Globus pallidus (tissue), 1 donor: ENCODE data around the gene FCHSD1.

ENCODE experiments used
- DNase-seq: peaks from one replicate; pipeline ENCODE4 v3.0.0-alpha.2; 2015; ENCODE audit warnings: low spot score

The FCHSD1 gene

DNA sequence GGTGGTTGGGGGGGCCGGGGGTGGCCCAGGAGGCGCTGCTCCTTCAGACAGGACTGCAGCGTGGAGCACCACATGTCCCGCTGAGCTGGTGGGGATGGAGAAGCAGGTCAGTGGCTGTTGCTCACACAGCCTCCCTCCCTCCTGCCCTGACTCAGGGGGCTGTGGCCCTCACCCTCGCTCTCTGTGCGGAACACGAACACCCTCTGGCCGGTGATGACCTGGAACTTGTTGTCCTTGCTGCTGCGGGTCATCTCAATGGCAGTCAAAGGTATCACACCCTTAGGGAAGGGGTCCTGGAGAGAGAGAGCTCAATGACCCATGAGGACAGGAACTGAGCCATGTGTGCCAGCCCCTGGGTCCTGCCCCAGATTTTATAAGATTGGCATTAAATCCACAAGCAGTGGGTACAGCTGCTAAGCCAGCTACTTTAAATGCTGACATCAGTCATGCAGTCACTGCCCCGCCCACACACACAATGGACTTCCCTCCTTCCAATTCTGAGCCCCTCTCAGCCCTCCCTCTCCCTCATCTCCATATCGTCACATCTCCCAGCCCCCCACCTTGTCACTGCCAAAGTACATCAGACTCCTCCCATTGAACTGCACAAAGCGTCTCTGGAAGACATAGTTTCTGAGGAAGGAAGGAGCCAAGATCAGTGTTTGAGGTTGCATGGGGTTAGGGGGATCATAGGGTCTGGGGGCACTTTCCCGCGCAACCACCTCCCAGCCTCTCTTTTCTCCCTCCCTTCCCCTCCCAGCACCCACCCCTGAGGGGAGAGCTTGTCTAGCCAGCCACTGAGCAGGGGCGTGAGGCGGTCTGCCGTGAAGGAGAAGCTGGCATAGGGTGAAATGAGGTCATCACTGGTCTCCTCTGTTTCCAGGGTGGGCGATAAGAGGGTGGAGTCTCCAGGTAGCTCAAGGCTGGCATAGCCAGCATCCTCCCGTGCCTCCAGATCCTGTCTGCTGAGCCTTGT, 21.9 kb upstream of the FCHSD1 start:
- DNase-seq = peak; percentile 57

DNA sequence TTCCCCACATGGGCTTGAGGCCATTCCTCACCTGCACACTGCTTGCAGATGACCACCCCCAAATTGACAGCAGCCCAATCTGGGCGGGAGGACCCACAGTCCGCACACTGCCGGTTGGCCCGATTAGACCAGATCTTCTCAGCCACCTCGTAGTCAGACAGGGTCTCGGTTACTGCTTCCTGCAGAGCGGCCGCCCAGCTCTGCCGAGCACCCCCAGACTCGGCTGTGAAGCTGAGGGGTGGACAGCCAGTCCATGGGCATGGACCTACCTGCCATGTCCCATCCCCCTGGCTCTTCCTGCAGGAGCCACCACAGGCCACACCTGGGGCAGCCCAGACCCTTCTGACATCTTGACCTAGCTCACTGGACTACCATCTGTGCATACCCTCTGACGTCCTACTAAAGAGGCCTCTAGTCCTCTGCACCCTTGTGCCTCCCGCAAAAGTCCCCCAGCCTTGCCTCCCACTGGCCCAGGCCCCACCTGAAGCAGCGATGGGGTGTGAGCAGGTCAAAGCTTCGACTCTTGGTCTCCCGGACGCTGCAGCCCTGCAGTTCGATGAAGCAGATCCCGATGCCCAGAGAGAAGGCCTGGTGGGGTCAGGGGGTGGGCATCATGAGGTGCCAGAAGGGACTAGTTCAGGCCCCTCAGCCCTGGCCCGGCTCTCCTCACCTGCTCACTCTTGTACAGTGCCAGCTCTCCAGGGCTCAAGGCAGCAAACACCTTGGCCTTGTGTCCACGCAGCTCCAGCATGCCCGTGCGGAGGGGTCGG, 21.0 kb upstream of the FCHSD1 start:
- no peak for DNase-seq

DNA sequence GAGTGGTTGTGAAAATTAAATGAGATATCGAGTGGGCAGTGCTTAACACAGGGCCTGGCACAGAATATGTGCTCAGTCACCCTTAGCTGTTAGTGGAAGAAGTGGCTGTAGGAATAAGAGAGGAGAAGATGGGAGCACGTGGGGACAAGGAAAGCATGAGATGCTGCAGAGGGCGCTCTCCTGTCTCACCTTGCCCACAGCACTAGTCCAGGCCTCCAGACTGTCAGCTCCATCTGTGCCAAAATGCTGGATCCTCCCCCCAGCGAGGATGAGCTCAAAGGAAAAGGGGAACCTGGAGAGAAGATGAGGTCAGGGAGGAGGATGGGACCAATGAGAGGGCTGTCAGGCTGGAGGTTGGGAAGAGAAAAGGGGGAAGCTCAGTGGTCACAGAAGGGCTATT, 18.3 kb upstream of the FCHSD1 start:
- no peak for DNase-seq

DNA sequence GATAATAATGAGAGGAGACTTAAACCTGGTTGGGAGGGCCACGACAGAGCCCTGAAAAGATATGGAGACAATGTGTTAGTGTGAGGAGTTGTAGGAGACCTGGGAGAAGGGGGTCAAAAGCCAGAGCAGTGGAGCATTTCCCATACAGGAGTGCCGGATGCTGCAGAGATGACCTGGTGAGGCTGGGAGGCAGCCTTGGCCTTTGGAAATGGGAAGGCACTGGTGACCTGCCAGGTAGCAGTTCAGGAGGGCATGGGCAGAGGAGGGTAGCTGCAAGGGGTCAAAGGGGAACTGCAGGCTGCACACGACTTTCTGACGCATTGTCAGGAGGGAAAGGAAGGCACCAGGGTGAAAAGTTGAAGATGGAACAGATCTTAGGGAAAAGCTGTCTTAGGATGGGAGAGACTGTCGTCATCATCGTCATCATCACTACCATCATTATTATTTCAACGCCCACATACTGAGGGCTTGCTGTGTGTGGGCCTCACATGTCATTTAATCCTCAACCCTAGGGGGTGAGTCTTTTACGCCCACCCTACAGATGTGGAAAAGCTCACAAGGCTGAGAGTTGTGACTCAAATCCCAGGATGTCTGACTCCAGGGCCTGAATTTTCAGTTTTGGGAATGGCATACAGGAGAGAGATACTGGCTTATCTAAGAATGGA, 17.5 kb upstream of the FCHSD1 start:
- no peak for DNase-seq

DNA sequence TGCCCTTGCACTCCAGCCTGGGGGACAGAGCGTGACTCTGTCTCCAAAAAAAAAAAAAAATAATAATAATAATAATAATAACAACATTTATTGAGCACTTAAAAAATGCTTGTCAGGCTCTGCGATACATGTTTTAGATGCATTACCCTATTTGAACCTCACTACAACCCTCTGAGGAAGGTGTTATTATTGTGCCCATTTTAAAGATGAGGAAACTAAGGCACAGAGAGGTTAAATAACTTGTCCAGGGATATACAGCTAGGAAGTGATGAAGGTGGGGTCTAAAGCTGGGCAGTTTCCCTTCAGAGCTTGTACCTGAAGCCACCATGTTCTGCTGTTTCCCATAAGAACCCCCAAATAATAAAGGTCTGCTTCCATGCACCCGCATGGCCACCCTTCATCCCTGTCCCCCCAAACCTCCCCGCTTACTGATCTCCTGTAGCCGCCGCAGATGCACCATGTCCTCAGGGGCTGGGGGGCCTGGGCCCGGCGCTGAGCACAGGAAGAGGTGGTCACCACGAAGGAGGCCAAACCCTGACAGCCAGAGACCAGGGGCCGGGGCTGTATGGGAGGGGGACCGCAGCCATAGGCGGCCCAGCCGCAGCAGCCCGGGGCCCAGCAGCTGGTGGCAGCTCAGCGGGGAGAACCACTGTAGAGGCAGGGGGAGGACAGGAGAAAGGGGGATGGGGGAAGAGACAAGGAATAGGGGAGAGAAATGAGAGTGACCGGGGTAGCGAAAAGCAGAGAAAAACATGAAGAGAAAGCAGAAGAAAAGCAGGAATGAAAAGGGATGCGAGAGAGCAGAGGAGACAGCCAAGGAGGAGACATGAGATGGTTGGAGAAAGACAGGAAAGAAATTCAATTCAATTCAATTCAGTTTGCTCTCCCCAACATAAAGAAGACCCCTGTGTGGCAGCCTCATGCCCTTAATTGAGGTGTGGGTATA, 15.1 kb upstream of the FCHSD1 start:
- no peak for DNase-seq

DNA sequence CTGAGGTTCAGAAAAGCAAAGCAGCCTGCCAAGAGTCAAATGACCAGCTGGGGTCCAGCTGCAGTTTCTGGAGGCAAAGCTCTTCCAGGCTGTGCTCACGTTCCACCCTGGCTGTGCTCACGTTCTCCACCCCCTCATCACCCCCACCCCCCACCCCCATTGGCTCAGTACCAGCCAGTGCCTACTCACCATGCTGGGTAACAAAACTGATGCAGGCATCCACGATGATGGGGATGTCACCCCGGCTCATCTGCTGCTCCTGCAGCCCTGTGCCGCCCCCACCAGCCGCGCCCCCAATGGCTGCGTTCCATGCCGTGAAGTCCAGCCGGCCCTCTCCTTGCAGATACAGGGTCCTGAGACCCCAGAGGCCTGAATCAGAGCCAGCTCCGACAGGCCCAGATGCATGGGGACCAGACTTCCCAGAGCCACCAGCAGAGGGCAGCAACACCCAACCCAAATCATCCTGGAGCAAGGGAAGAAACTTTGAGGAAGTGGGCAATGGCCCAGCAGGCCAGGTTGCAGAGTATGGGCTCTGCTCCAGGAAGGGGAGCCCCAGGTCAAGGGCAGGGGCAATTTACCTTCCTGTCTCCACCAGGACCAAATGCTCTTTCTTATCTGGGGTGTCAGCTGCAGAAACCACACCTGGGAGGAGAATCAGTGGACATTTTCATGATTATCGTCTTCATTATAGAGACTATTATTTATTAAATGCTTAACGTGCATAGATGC, 13.7 kb upstream of the FCHSD1 start:
- peak; percentile 59 for DNase-seq

DNA sequence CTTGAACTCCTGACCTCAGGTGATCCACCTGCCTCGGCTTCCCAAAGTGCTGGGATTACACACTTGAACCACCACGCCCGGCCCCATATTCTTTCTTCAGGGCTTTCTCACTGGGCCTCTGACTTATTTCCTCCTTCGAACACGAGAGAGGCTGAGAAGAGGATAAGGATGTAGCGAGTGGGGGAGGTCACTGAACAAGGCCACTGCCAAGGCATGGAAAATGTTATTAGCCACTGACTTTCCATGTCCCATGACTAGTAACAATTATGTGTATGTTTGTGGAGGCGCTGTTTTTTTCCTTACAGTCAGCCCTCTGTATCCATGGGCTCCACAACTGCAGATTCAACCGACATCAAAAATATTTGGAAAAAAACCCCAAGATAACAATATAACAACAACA, 12.3 kb upstream of the FCHSD1 start:
- no peak for DNase-seq

DNA sequence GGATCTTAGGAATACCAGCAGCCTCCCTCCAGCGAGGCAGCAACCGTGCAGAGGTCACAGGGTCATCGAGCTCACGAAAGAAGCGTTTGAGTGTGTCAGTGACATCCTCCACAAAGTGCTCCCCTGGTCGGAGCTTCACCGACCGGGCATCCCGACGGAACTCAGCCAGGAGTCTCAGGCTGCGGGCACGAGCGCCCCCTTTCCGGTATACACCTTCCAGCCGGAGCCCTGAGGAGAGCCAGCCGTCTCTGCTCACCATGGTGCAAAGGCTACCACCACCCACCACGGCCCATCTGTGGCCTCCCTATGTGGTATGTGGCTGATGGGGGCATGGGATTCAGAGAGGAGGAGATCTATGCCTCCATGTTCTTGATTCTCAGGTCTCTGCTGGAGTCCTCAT, 10.8 kb upstream of the FCHSD1 start:
- DNase-seq = no peak

DNA sequence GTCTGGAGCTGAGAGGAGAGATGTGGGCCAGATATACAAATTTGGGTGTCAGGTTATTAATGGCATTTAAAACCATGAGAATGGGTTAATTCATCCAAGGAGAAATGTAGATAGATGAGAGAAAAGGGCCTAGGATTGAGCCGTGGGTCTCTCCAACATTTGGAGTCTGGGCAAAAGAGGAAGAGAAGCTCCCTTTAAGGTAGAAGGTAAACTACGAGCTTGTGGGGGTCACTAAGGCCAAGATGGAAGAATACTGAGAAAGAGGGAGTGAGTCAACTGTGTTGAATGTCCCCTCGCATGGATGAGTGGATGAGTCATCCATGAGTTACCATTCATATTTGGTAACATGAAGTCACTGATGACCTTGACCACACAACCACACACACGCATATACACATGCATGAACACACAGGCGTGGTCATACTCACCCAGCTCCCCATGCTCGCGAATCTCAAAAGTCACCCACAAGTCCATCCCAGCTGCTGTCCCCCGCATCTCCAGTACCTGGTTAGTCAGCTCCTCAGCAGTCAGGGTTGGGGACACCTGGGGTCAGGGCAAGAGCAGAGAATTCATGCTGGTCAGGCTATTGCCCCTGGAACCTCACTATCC, 6.8 kb upstream of the FCHSD1 start:
- DNase-seq = no peak

DNA sequence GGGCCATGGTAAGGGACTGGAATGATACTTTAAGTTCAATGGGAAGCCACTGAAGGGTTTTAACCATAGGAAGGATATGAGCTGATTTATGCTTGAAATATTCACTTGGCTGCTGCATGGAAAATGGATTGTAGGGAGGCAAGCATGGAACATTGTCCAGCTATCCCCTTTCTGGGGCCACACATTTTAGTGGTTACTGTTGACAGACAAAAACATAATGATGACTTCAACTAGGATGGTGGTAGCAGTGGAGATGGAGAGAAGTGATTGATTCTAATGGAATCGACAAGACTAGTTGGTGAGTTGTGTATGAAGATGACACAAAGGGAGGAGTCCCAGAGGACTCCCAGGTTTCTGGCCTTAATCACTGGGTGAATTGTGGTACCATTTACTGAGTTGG, 6.2 kb upstream of the FCHSD1 start:
- DNase-seq = no peak

DNA sequence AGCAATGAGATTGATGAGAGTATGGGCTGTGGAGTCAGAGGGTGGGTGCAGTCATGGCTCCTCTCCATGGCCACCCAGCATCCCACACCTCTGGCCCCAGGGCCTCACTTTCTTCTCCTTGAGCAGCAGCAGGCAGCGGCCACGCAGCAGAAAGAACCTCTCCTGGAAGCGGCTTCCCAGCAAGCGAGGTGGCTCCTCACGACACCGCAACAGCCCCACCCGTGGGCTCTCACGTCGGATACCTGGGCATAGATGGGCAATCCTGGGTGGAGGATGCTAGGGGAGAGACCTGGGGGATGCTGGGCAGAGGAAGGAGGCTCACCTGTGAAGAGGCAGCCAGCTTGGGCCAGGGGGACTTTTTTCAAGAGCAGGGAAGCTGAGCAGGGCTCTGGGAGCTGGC, 5.2 kb upstream of the FCHSD1 start:
- DNase-seq = no peak

DNA sequence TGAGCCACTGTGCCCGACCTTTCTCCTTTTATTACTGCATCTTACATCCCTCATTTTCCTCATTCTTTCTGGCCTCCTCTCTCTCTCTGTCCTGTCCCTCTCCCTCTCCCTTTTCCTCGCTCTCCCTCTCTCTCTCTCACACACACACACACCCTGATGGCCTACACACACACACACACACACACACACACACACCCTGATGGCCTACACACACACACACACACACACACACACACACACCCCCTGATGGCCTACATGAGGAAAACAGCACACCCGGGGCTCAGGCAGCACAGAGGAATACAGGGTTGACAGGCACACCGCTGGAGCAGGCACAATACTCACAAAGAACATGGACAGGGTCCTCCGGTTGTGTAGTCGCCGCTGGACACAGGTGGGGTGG, 3.8 kb upstream of the FCHSD1 start:
- DNase-seq = no peak

DNA sequence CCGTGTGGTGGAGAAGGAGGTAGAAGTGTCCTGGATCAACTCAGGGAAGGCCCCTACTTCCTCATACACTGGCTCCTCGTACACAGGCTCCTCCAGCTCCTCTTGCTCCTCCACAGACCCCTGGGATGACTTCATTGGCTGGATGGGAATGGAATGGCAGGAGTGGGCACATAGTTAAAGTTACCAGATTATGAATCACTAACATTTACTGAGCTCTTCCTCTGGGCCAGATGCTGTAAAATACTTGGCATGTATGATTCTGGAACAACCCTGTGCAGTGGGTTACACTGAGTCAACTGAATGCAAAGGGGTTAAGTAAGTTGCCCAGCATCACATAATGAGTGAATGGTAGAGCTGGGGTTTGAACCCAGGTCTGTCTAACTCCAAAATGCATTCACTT, 3.1 kb upstream of the FCHSD1 start:
- DNase-seq = no peak

DNA sequence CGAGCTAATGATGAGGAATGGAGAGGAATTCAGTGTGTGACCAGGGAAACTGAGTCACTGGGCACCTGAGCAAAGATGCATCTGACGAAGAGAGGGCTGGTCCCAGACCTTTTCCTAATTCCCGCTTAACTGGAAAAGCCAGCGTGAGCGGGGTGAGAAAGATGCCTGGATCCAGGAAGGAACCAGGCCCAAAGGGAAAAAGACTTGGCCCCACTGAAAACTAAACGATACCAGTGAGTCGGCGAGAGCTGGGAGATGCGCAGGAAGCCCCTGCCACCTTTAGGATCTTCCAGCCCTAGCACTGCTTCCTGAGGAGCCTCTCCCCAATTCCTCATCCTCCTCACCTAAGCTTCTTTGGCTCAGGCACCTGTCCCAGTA, 499 bp upstream of the FCHSD1 start:
- DNase-seq = no peak

DNA sequence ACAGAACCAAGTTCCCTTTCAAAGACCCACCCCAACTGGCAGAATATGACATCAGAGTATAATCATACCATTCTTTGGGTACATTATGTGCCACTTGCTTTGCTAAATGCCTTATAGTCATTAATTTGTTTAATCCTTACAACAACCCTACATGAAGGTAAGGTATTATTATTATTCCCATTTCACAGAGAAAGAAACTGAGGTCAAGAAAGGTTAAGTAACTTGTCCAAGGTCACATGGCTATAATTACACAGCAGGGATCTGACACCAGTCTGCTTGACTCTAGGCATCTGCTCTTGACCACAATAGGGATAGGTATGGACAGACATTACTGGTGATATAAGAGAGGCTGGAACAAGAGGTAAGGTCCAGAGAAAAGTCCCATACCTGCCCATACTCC, 1.2 kb downstream of the FCHSD1 start:
- DNase-seq = no peak

DNA sequence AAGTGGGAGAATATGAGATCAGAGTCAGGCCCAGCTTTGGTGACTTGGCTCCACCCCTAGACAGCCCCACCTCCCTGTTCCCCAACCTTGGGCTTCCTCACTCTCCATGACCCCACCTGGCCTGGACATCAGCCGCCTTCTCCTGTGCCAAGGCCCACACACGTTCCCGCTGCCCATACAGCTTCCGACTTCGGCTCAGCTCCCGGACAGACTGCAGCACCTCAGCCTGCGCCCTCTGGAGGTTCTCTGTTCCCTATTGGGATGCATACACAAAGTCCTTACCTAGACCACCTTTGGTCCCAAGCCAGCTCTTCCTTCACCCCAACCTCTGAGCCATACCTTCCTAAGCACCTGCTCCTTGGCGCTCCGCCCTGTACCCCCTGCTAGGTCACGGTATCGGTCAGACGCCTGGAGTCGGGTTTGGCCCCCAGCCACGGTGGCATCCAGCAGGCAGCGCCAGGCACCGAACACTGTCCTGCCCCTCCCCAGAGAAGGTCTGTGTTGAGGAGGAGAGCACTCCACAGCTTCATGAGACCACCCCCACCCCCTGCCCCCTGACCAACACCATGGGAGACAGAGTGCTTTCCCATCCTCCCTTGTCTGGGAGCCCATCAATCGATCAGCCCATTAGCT, 2.0 kb downstream of the FCHSD1 start:
- DNase-seq = no peak

DNA sequence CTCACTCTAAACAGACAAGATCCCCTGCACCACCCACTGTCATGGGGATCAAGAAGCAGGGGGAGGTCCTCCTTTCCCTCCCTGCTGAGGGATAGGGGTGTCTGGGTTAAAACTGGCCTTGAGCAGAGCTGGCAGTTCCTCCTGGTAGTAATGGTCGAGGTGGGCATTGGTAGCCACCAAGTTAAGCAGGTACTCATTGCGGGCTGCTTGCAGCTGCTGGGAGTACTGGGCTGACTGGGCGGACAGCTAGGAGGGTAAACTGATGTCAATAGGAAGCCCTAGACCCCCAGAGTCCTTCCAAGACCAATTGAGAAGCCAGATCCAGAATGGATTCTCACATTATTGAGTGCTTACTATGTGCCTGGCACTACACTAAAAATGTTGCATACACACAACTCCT, 3.4 kb downstream of the FCHSD1 start:
- no peak for DNase-seq

DNA sequence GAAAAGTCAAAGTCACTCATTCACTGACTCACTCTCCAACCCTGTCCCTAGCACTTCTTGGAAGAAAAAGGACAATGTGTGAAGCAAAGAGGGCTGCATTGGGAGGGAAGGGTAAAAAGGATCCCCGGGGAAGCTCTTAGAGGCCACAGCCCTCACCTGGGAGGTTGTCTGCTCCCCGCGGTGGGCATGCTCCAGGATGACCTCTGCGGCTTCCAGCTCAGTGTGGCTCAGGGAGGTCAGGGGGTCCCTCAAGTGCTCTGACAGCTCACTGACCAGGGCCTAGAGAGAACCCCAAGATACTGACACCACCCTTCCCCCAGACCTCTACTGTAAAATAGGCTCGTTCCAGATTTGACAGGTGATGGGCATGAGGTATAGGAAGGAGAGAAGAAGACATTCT, 4.0 kb downstream of the FCHSD1 start:
- no peak for DNase-seq

DNA sequence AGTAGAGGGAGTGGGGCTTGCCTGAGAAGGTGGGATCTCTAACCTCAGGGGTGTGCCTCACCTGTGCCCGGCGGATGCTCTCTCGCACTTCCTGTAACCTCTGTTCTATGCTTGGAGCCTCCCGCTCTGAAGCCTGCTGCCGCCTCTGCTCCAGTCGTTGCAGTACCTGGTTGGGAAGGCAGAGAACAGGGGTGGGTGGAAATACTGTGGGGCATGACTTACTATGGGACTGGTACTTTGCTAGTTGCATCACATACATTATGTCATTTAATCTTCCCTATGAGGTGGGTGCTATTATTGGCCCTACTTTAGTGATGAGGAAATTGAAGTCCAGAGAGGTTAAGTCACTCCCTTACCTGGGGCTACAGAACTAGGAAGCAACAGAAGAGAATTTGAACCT, 5.2 kb downstream of the FCHSD1 start:
- DNase-seq = no peak

DNA sequence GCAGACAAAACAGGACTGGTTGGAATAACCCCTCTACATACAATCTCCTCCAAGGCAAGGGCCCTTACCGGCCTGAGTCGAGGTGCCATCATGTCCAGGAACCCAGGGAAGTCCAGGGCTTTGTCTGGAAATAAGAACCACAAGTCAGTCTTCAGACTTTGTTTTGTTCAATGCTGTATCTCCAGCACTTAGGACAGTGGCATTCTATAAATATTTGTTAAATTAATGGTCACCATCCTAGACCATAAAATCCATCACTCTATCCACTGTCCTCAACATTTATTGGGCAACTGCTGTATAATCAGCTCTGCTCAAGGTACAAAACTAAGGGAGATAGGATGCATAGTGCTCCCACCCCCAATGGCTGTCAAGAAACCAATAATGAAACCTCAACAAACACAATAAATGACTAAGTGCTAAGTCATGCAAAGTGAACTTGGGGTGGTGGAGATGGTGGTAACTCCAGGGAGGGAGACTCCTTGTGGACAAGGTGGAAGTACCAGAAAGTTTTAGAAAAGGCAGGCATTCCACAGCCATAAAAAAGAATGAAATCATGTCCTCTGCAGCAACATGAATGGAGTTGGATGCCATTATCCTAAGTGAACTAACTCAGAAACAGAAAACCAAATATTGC, 9.5 kb downstream of the FCHSD1 start:
- no peak for DNase-seq
